ENCODE measurements around the gene KLB. TPM values are rescaled to one million over a fixed set of nuclear protein-coding genes. Genes with fewer than 3 reads are reported as not detected.

The KLB gene
- total RNA-seq, 4 donors from 2014 or later, result 0.34 to 0.48 (median 0.38) TPM; not detected in 1

DNA sequence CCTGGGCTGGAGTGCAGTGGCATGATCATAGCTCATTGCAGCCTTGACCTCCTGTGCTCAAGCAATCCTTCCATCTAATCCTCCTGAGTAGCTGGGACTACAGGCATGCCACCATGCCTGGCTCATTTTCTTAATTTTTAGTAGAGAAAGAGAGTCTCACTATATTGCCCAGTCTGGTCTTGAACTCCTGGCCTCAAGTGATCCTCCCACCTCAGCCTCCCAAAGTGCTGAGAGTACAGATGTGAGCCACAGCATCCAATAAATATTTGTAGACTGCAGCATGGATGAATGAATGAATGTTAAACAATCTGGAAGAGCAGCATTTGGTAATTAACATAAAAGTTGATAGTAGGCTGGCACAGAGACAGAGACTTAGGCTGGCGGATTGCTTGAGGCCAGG, 20.0 kb downstream of the KLB start:
- Histone ChIP-seq H3K27me3 (no peaks in the 10 kb centered on the region), H3K4me1 (peaks cover 0 to 4% (median 0%) of the 10 kb centered on the region in 3 donors), H3K9me3 (no peaks in the 10 kb centered on the region), H3K4me3 (no peak overlapping the region), H3K36me3 (no peaks in the 10 kb centered on the region), H3K27ac (peak overlapping the region in 2 of 4 donors; percentile 46 to 66)
- intact Hi-C loops (cut with DNase I), result no loop called here
- DNase-seq, result no peak
- no peak for TF ChIP-seq POLR2A (IDR thresholded peaks at IDR 0.05)
- TF ChIP-seq, protein P1, sequence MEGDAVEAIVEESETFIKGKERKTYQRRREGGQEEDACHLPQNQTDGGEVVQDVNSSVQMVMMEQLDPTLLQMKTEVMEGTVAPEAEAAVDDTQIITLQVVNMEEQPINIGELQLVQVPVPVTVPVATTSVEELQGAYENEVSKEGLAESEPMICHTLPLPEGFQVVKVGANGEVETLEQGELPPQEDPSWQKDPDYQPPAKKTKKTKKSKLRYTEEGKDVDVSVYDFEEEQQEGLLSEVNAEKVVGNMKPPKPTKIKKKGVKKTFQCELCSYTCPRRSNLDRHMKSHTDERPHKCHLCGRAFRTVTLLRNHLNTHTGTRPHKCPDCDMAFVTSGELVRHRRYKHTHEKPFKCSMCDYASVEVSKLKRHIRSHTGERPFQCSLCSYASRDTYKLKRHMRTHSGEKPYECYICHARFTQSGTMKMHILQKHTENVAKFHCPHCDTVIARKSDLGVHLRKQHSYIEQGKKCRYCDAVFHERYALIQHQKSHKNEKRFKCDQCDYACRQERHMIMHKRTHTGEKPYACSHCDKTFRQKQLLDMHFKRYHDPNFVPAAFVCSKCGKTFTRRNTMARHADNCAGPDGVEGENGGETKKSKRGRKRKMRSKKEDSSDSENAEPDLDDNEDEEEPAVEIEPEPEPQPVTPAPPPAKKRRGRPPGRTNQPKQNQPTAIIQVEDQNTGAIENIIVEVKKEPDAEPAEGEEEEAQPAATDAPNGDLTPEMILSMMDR (IDR thresholded peaks at IDR 0.05), result no peak
- 50 to 86% methylated on average over 1 of the region's 1 CpG for WGBS, 2 donors

DNA sequence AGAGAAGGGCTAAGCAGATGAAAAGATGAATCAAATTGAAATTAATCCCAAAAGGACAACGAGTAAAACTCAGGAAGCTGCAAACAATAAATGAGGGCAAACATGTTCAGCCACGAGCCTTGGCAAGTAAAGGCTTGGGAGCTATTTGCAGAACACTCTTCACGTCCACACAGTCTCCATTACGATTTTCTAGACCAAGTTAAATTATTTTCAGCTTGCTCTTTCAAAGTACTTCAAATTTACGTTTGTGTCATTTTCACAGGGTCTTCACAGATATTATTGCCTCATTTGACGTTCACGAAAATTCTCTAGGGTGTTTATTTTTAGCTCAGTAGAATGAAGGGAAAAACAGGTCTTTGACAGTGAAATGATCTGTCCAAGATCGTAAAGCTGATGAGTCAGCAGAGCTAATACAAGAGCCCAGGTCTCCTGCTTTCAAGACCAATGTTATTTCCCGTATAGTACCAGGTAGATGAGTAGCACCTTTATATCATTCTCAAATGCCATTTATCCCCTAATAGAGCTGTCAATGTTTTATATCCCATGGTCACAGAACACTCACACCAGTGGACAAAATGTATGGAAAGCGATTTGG, 20.9 kb downstream of the KLB start:
- Histone ChIP-seq H3K9me3 (no peaks in the 10 kb centered on the region), H3K27me3 (no peaks in the 10 kb centered on the region), H3K36me3 (no peaks in the 10 kb centered on the region), H3K27ac (peak overlapping the region; percentile 30 to 66 (median 42)), H3K4me1 (peaks cover 0 to 4% (median 0%) of the 10 kb centered on the region in 3 donors), H3K4me3 (peak overlapping the region in 3 of 4 donors; percentile 15 to 34 (median 19))
- intact Hi-C loops (cut with DNase I), result no loop called here
- 35 to 45% methylated on average over 10 of the region's 10 CpGs for WGBS, 2 donors
- TF ChIP-seq, protein P1 (IDR thresholded peaks at IDR 0.05), result no peak
- TF ChIP-seq POLR2A (IDR thresholded peaks at IDR 0.05), result no peak
- no peak for DNase-seq

DNA sequence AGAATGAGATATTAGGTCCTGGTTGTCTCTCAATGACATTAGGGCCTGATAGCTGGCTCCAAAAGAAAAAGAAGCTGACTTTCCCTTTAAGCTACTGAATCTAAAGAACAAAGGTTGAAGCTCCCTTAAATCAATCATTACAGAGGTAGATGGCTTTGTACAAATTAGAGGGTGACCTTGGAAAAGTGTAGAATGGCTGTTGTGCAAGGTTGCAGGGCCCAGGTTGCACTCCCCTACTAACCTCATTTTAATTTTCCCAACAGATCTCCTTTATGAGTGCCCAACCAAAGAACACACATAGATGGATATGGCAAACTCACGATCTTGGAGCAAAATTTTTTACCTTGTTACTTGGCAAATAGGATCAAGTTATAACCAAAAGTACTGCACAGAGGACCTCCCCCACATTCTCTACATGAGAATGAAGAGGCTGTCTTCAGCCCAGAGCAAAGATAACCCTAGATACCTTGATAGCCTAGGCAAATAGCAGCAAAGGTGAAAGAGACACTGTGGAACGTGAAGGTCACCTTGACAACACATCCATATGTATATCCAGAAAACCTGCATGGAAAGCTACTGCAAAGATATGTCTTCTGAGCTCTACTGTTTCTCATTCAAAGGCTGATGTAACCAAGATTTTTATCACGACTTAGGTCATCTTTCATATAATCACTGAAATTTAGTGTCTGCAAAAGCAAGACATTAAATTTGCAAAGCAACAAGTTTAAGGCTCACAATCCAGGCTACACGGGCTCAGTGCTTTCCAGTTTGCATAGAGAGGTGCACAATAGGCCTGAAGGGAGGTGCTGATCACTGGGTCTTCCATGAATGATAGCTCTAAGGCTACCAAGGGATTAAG, 23.0 kb downstream of the KLB start:
- Histone ChIP-seq H3K9me3 (no peaks in the 10 kb centered on the region), H3K27ac (no peak overlapping the region), H3K4me3 (no peak overlapping the region), H3K4me1 (peaks cover 0 to 4% (median 0%) of the 10 kb centered on the region in 3 donors), H3K36me3 (no peaks in the 10 kb centered on the region), H3K27me3 (no peaks in the 10 kb centered on the region)
- TF ChIP-seq, protein P1 (IDR thresholded peaks at IDR 0.05), result no peak
- TF ChIP-seq POLR2A (IDR thresholded peaks at IDR 0.05), result no peak
- 70% methylated on average over 4 of the region's 4 CpGs for WGBS, 2 donors
- intact Hi-C loops (cut with DNase I), result no loop called here
- DNase-seq, result no peak

DNA sequence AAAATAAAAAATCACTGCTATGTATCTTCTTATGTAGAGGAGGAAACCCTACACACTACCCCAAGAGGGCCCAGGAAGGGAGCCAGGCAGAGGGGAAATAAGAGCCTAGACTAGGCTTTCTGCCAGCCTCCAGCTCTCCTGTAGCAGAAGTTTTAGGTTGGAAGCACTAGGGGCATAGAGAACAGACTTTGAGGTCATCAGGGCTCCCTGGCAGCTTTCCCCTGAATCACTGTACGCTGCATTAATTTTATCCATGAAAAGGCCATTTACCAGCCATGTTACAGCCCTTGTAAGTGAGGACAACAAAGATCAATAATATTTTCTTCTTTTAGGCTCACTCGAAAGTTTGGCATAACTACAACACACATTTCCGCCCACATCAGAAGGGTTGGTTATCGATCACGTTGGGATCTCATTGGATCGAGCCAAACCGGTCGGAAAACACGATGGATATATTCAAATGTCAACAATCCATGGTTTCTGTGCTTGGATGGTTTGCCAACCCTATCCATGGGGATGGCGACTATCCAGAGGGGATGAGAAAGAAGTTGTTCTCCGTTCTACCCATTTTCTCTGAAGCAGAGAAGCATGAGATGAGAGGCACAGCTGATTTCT, 27.3 kb downstream of the KLB start:
- Histone ChIP-seq H3K27ac (no peak overlapping the region), H3K4me3 (no peak overlapping the region), H3K36me3 (no peaks in the 10 kb centered on the region), H3K27me3 (no peaks in the 10 kb centered on the region), H3K4me1 (no peaks in the 10 kb centered on the region), H3K9me3 (no peaks in the 10 kb centered on the region)
- intact Hi-C loops (cut with DNase I), result no loop called here
- WGBS, 2 donors, result 90 to 95% methylated on average over 11 of the region's 11 CpGs
- DNase-seq, result no peak
- TF ChIP-seq, protein P1 (IDR thresholded peaks at IDR 0.05), result no peak
- no peak for TF ChIP-seq POLR2A (IDR thresholded peaks at IDR 0.05)
